ENCODE data around the gene RNU6-8. TPM values are rescaled to one million over a fixed set of nuclear protein-coding genes. Genes with fewer than 3 reads are reported as not detected.

RNU6-8 gene
- total RNA-seq, 1 donor from 2014 or later = not detected

GRCh38 chr14:32232481-32232880 lies 29.4 kb upstream of the RNU6-8 start:
- ChIA-PET POLR2A (no interaction called here), CTCF (no interaction called here)
- Mint-ChIP-seq H3K4me1 (no peaks in the 10 kb centered on the region), H3K4me3 (no peak overlapping the region), H3K27ac (no peak overlapping the region), H3K36me3 (ENCODE audit: low read depth) (no peaks in the 10 kb centered on the region), H3K9me3 (no peaks in the 10 kb centered on the region), H3K27me3 (no peaks in the 10 kb centered on the region)
- no peak for DNase-seq
- no peak for ATAC-seq (ENCODE audit: low read depth)
- TF ChIP-seq CTCF (IDR thresholded peaks at IDR 0.05) = no peak
- intact Hi-C loops (cut with micrococcal nuclease) = no loop called here

- H3K27me3 Mint-ChIP-seq = no peaks in the 10 kb centered on the region
- H3K4me1 Mint-ChIP-seq = no peaks in the 10 kb centered on the region
- POLR2A ChIA-PET = no interaction called here
- H3K4me3 Mint-ChIP-seq = no peak overlapping the region
- TF ChIP-seq CTCF (IDR thresholded peaks at IDR 0.05) = no peak
- DNase-seq = no peak
- no peak for ATAC-seq (ENCODE audit: low read depth)
- CTCF ChIA-PET = no interaction called here
- H3K27ac Mint-ChIP-seq = no peak overlapping the region
- H3K9me3 Mint-ChIP-seq = no peaks in the 10 kb centered on the region
- no peaks in the 10 kb centered on the region for H3K36me3 Mint-ChIP-seq (ENCODE audit: low read depth)
- intact Hi-C loops (cut with micrococcal nuclease) = no loop called here
Observed at GRCh38 chr14:32230695-32231280, 27.7 kb upstream of the RNU6-8 start.

- no peak overlapping the region for H3K27ac Mint-ChIP-seq
- ChIA-PET POLR2A (no interaction called here), CTCF (no interaction called here)
- H3K36me3 Mint-ChIP-seq (ENCODE audit: low read depth) = no peaks in the 10 kb centered on the region
- H3K4me1 Mint-ChIP-seq = peaks cover under 1% of the 10 kb centered on the region
- no peak overlapping the region for H3K4me3 Mint-ChIP-seq
- ATAC-seq (ENCODE audit: low read depth) = no peak
- H3K27me3 Mint-ChIP-seq = no peaks in the 10 kb centered on the region
- no peak for DNase-seq
- no peaks in the 10 kb centered on the region for H3K9me3 Mint-ChIP-seq
- intact Hi-C loops (cut with micrococcal nuclease) = no loop called here
- no peak for TF ChIP-seq CTCF (IDR thresholded peaks at IDR 0.05)
Observed at GRCh38 chr14:32230181-32230580, 27.1 kb upstream of the RNU6-8 start.

GRCh38 chr14:32226056-32226455 lies 23.0 kb upstream of the RNU6-8 start:
- ChIA-PET POLR2A (no interaction called here), CTCF (no interaction called here)
- TF ChIP-seq CTCF (IDR thresholded peaks at IDR 0.05) = no peak
- no peak for DNase-seq
- peaks cover 9% of the 10 kb centered on the region for H3K27me3 Mint-ChIP-seq
- no peak overlapping the region for H3K27ac Mint-ChIP-seq
- H3K4me1 Mint-ChIP-seq = peaks cover 3% of the 10 kb centered on the region
- no peak for ATAC-seq (ENCODE audit: low read depth)
- H3K4me3 Mint-ChIP-seq = no peak overlapping the region
- intact Hi-C loops (cut with micrococcal nuclease) = no loop called here
- no peaks in the 10 kb centered on the region for H3K9me3 Mint-ChIP-seq
- no peaks in the 10 kb centered on the region for H3K36me3 Mint-ChIP-seq (ENCODE audit: low read depth)

- H3K9me3 Mint-ChIP-seq = no peaks in the 10 kb centered on the region
- H3K27ac Mint-ChIP-seq = no peak overlapping the region
- no peak for TF ChIP-seq CTCF (IDR thresholded peaks at IDR 0.05)
- H3K4me3 Mint-ChIP-seq = no peak overlapping the region
- ATAC-seq (ENCODE audit: low read depth) (no peak), DNase-seq (no peak)
- no peaks in the 10 kb centered on the region for H3K36me3 Mint-ChIP-seq (ENCODE audit: low read depth)
- CTCF ChIA-PET = no interaction called here
- POLR2A ChIA-PET = interaction anchor here (0.6 kb wide), 2 partner anchors 86 to 1483 kb away, joined by 3 to 5 read pairs; no protein-coding TSS in a partner anchor
- peaks cover 3% of the 10 kb centered on the region for H3K4me1 Mint-ChIP-seq
- H3K27me3 Mint-ChIP-seq = peaks cover 11% of the 10 kb centered on the region
- intact Hi-C loops (cut with micrococcal nuclease) = loop anchor here (2.0 kb wide), 1 partner anchor 19 kb away; no protein-coding TSS in a partner anchor
Observed at GRCh38 chr14:32225378-32225920, 22.4 kb upstream of the RNU6-8 start.

Data from activated B cell treated with CpG ODN at 0.5 μM for 24 hours (primary cell).